ENCODE results near the gene BEGAIN. TPM values are rescaled to one million over a fixed set of nuclear protein-coding genes. Genes with fewer than 3 reads are reported as not detected.

Gene BEGAIN
- total and polyA plus RNA-seq, 2 of the 8 experiments (the other 6 are each of a cell fraction or from before 2014, with no cell fraction given), result 2.9 to 3.0 TPM

DNA sequence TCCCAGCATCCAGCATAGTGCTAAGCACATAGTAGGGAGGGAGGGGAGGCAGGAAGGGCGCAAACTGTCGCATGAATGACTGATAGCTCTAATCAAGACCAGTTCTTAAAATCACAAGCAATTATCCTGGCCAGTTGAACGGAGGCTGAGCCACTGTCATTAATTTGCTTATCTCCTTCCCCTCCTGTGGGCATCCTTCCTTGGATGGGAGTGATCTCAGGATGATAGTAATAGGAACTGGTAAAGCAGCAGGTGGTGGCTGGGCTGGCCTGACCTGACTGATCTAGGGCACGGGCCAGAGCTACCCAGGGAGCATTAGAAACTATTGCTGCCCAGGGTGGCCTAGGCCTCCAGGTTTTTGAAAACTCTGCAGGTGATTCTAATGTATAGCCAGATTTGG, 97.0 kb downstream of the BEGAIN start:
- no peak overlapping the region for H3K4me2 ChIP-seq (ENCODE audit: insufficient read depth in 1 of 2, low read depth in 2 of 2, low read length in 2 of 2)

More for the DNA sequence above, 97.0 kb downstream of the BEGAIN start:
- Histone ChIP-seq H3K4ac (replicated peaks; ENCODE audit: insufficient read length, low read depth, low read length) (no peak overlapping the region), H2BK12ac (ENCODE audit: low read depth, low read length) (no peak overlapping the region), H2AK5ac (ENCODE audit: low read depth, low read length) (no peak overlapping the region), H2AFZ (ENCODE audit: low read length) (no peak overlapping the region), H3K9ac (replicated peaks in 1 of 4; ENCODE audit: extremely low read depth in 1 of 4, low read depth in 3 of 4, low read length in 3 of 4) (no peak overlapping the region), H2BK120ac (replicated peaks; ENCODE audit: low read depth, low read length) (no peak overlapping the region), H3K79me1 (ENCODE audit: low read depth, low read length) (no peaks in the 10 kb centered on the region), H3K23me2 (ENCODE audit: low read depth, low read length) (no peaks in the 10 kb centered on the region), H3K4me1 (replicated peaks in 1 of 4; ENCODE audit: control insufficient read depth in 3 of 4, insufficient read depth in 4 of 4, low read length in 3 of 4) (no peaks in the 10 kb centered on the region; a peak in 1 of 7 replicates), H2BK15ac (ENCODE audit: low read length) (no peak overlapping the region), H3K18ac (ENCODE audit: extremely low read depth, low read length) (no peak overlapping the region), H3K56ac (replicated peaks; ENCODE audit: insufficient read length, low read depth, low read length) (no peak overlapping the region), H3K27me3 (replicated peaks in 1 of 4; ENCODE audit: control insufficient read depth in 3 of 4, extremely low read depth in 1 of 4, insufficient read depth in 3 of 4, low read length in 3 of 4) (no peaks in the 10 kb centered on the region), H2BK5ac (ENCODE audit: low read depth, low read length) (no peak overlapping the region), H4K5ac (ENCODE audit: insufficient read length, low read depth, low read length) (no peak overlapping the region), H3K36me3 (ENCODE audit: control insufficient read depth in 2 of 4, insufficient read depth in 4 of 4, low read length in 3 of 4) (no peaks in the 10 kb centered on the region), H4K8ac (ENCODE audit: extremely low read depth, insufficient read depth, low read length) (no peak overlapping the region), H4K20me1 (replicated peaks in 1 of 2; ENCODE audit: control insufficient read depth in 1 of 2, insufficient read depth in 2 of 2, low read length in 2 of 2) (peaks cover 0 to 7% of the 10 kb centered on the region in 2 experiments), H3K9me3 (ENCODE audit: insufficient read depth in 2 of 2, low read depth in 1 of 2, low read length in 1 of 2) (no peaks in the 10 kb centered on the region), H3K14ac (ENCODE audit: insufficient read length) (no peak overlapping the region), H2BK20ac (ENCODE audit: low read length) (no peak overlapping the region), H4K91ac (replicated peaks; ENCODE audit: insufficient read length, low read length) (no peak overlapping the region), H3K27ac (ENCODE audit: low read depth, low read length) (no peak overlapping the region), H3K79me2 (ENCODE audit: control insufficient read depth in 1 of 2, insufficient read depth in 2 of 2, low read length in 2 of 2) (no peaks in the 10 kb centered on the region), H3K23ac (ENCODE audit: insufficient read length) (no peak overlapping the region), H3K4me3 (ENCODE audit: extremely low read depth in 1 of 4, insufficient read depth in 2 of 4, low read depth in 3 of 4, low read length in 4 of 4) (no peak overlapping the region)
- 86% methylated on average over 4 of the region's 4 CpGs; no CpG with 5 or more reads in 1 of the 2 experiments for whole genome bisulfite sequencing, 2 experiments (ENCODE audit: extremely low coverage in 1 of 2, insufficient coverage in 1 of 2, insufficient read length in 1 of 2, insufficient replicate concordance in 2 of 2, low coverage in 1 of 2, low lambda C conversion rate in 2 of 2, missing lambda C conversion rate in 1 of 2)
- POLR2A ChIA-PET (ENCODE audit: partially characterized antibody), result interaction anchor here (0.9 kb wide), 1 partner anchor 118 kb away, joined by 3 read pairs; no protein-coding TSS in a partner anchor
- CTCF ChIA-PET (ENCODE audit: partially characterized antibody), result interaction anchor here (0.7 to 4.2 kb wide), 9 partner anchors 8 to 163 kb away, joined by 3 to 13 read pairs (median 4); no protein-coding TSS in a partner anchor
- no peak for TF ChIP-seq CEBPB (IDR thresholded peaks at IDR 0.05; ENCODE audit: low read depth, low read length)
- TF ChIP-seq, protein P1, sequence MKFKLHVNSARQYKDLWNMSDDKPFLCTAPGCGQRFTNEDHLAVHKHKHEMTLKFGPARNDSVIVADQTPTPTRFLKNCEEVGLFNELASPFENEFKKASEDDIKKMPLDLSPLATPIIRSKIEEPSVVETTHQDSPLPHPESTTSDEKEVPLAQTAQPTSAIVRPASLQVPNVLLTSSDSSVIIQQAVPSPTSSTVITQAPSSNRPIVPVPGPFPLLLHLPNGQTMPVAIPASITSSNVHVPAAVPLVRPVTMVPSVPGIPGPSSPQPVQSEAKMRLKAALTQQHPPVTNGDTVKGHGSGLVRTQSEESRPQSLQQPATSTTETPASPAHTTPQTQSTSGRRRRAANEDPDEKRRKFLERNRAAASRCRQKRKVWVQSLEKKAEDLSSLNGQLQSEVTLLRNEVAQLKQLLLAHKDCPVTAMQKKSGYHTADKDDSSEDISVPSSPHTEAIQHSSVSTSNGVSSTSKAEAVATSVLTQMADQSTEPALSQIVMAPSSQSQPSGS (IDR thresholded peaks at IDR 0.05; ENCODE audit: low read length), result no peak
- DNase-seq (ENCODE audit: low read depth in 1 of 2, low spot score in 2 of 2) (no peak), FAIRE-seq (no peak)

All from H1 (cell line).